Measurements from ENCODE around the gene NKAIN1.

Gene NKAIN1

DNA sequence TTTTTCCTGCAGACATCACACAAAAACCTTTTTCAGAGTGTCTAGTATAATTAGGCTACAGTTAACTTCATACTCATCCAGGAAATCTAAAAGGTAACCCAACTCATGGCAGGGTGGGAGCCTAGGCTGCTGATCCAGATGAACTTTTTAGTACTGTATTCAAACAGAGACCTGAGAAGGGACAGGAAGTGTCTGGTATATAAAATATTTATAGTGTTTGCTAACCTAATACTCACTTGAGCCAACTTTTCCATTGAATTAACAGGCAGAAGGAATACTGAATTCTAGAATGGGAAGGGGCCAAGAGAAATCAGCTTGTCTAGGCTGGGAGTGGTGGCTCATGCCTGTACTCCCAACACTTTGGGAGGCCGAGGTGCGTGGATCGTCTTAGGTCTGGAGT, 22.2 kb upstream of the NKAIN1 start:
- Histone ChIP-seq H3K36me3 (replicated peaks; ENCODE audit: low read depth, low read length) (peaks cover 15% of the 10 kb centered on the region), H3K9ac (ENCODE audit: low read length) (no peak overlapping the region), H3K4me3 (ENCODE audit: low read length) (no peak overlapping the region), H3K4me1 (ENCODE audit: low read length) (no peaks in the 10 kb centered on the region), H3K79me2 (ENCODE audit: low read length) (no peaks in the 10 kb centered on the region), H3K27ac (ENCODE audit: low read length) (no peak overlapping the region), H4K20me1 (ENCODE audit: insufficient read depth, low read length) (no peaks in the 10 kb centered on the region), H2AFZ (ENCODE audit: low read depth, low read length) (no peak overlapping the region), H3K27me3 (ENCODE audit: low read depth, low read length) (no peaks in the 10 kb centered on the region), H3K4me2 (ENCODE audit: low read length) (no peak overlapping the region), H3K9me3 (ENCODE audit: insufficient read depth, low read length) (no peaks in the 10 kb centered on the region)
- TF ChIP-seq EZH2phosphoT487 (IDR thresholded peaks at IDR 0.05; ENCODE audit: low read depth): no peak
- no peak for TF ChIP-seq CTCF (IDR thresholded peaks at IDR 0.05; ENCODE audit: low read depth, low read length)

- H3K36me3 ChIP-seq (replicated peaks; ENCODE audit: low read depth, low read length): peaks cover 14% of the 10 kb centered on the region
- no peak for TF ChIP-seq EZH2phosphoT487 (IDR thresholded peaks at IDR 0.05; ENCODE audit: low read depth)
- no peak for TF ChIP-seq CTCF (IDR thresholded peaks at IDR 0.05; ENCODE audit: low read depth, low read length)
- H3K9ac ChIP-seq (ENCODE audit: low read length): no peak overlapping the region
Measured at GRCh38 chr1:31259746-31260145, 20.1 kb upstream of the NKAIN1 start.

GRCh38 chr1:31258581-31258980, 18.9 kb upstream of the NKAIN1 start:
- Histone ChIP-seq H3K27ac (ENCODE audit: low read length) (no peak overlapping the region), H4K20me1 (ENCODE audit: insufficient read depth, low read length) (no peaks in the 10 kb centered on the region), H3K9me3 (ENCODE audit: insufficient read depth, low read length) (no peaks in the 10 kb centered on the region), H3K79me2 (ENCODE audit: low read length) (no peaks in the 10 kb centered on the region), H2AFZ (ENCODE audit: low read depth, low read length) (no peak overlapping the region), H3K36me3 (replicated peaks; ENCODE audit: low read depth, low read length) (peaks cover 12% of the 10 kb centered on the region), H3K9ac (ENCODE audit: low read length) (no peak overlapping the region), H3K4me2 (ENCODE audit: low read length) (no peak overlapping the region), H3K4me3 (ENCODE audit: low read length) (no peak overlapping the region), H3K27me3 (ENCODE audit: low read depth, low read length) (no peaks in the 10 kb centered on the region), H3K4me1 (ENCODE audit: low read length) (no peaks in the 10 kb centered on the region)
- TF ChIP-seq CTCF (IDR thresholded peaks at IDR 0.05; ENCODE audit: low read depth, low read length): no peak
- no peak for TF ChIP-seq EZH2phosphoT487 (IDR thresholded peaks at IDR 0.05; ENCODE audit: low read depth)

More at GRCh38 chr1:31259746-31260145, 20.1 kb upstream of the NKAIN1 start:
- no peak overlapping the region for H3K4me2 ChIP-seq (ENCODE audit: low read length)
- H4K20me1 ChIP-seq (ENCODE audit: insufficient read depth, low read length): no peaks in the 10 kb centered on the region
- no peaks in the 10 kb centered on the region for H3K79me2 ChIP-seq (ENCODE audit: low read length)
- no peak overlapping the region for H3K4me3 ChIP-seq (ENCODE audit: low read length)
- no peak overlapping the region for H2AFZ ChIP-seq (ENCODE audit: low read depth, low read length)
- no peaks in the 10 kb centered on the region for H3K4me1 ChIP-seq (ENCODE audit: low read length)
- H3K9me3 ChIP-seq (ENCODE audit: insufficient read depth, low read length): no peaks in the 10 kb centered on the region
- no peaks in the 10 kb centered on the region for H3K27me3 ChIP-seq (ENCODE audit: low read depth, low read length)
- H3K27ac ChIP-seq (ENCODE audit: low read length): no peak overlapping the region

DNA sequence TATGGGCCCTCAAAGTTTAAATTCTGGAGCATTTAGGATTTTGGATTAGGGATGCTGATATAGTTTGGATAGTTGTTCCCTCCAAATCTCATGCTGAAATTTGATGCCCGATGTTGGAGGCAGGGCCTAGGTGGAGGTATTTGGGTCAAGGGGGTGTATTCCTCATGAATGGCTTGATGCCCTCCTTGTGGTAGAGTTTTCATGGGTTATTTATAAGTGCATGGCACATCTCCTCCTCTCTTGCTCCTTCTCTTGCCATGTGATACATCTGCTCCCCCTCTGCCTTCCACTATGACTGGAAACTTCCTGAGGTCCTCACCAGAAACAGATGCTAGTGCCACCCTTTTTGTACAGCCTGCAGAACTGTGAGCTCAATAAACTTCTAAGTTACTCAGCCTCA, 17.5 kb upstream of the NKAIN1 start:
- Histone ChIP-seq H3K4me3 (ENCODE audit: low read length) (no peak overlapping the region), H3K9ac (ENCODE audit: low read length) (no peak overlapping the region), H3K27ac (ENCODE audit: low read length) (no peak overlapping the region), H2AFZ (ENCODE audit: low read depth, low read length) (no peak overlapping the region), H4K20me1 (ENCODE audit: insufficient read depth, low read length) (no peaks in the 10 kb centered on the region), H3K9me3 (ENCODE audit: insufficient read depth, low read length) (no peaks in the 10 kb centered on the region), H3K27me3 (ENCODE audit: low read depth, low read length) (no peaks in the 10 kb centered on the region), H3K4me2 (ENCODE audit: low read length) (no peak overlapping the region), H3K36me3 (replicated peaks; ENCODE audit: low read depth, low read length) (peaks cover 12% of the 10 kb centered on the region), H3K79me2 (ENCODE audit: low read length) (no peaks in the 10 kb centered on the region), H3K4me1 (ENCODE audit: low read length) (no peaks in the 10 kb centered on the region)
- TF ChIP-seq EZH2phosphoT487 (IDR thresholded peaks at IDR 0.05; ENCODE audit: low read depth): no peak
- TF ChIP-seq CTCF (IDR thresholded peaks at IDR 0.05; ENCODE audit: low read depth, low read length): no peak
